Coronary artery (tissue), 2 donors: ENCODE measurements around the gene FLT3.

Experiments
- DNase-seq: peaks from one replicate; pipeline ENCODE4 v3.0.0-alpha.2; 2017; ENCODE audit warnings: low spot score
- H3K27ac ChIP-seq, 2 donors: fragments of 200-600 bp; sonication (generic); one replicate each; pipeline ENCODE4 v1.5.1; 2016 to 2019
- H3K4me3 ChIP-seq: fragments of 200-600 bp; sonication (generic); 2 replicates; pipeline ENCODE4 v1.5.1; 2016; ENCODE audit warnings: mild to moderate bottlenecking, moderate library complexity
- CTCF ChIP-seq: fragments of 200-600 bp; sonication (generic); IDR thresholded peaks from one replicate; pipeline ENCODE4 v1.5.1; 2019; ENCODE audit warnings: antibody characterized with exemption

The FLT3 gene

DNA sequence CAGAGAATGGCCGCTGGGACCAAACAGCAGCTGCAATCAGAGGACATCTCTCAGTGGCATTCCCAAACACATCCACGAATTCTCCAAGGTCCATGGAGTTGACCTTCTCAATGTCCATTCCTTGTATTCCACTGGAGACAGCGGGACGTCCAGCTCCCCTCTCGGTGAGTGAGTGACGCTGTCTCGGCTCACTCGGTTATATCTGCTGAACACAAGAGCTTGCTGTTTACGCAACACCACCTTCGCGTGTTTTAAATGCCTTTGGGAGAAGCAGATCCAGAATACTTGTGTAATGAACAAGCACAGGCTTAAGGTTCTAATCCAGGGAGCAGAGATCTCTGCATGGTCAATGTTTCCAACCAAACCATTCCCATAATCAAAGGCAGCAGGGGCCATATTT is 111.9 kb downstream of the FLT3 start, which contains the start of gene URAD:
URAD (minus strand) TSS at position 174 of the 400 bp plus-strand sequence; CDS start at position 118, 56 bp downstream.
- Histone ChIP-seq H3K4me3 (no peak within 1 kb of the TSS), H3K27ac (no peak within 1 kb of the TSS)
- no peak for TF ChIP-seq CTCF
- DNase-seq: no peak

DNA sequence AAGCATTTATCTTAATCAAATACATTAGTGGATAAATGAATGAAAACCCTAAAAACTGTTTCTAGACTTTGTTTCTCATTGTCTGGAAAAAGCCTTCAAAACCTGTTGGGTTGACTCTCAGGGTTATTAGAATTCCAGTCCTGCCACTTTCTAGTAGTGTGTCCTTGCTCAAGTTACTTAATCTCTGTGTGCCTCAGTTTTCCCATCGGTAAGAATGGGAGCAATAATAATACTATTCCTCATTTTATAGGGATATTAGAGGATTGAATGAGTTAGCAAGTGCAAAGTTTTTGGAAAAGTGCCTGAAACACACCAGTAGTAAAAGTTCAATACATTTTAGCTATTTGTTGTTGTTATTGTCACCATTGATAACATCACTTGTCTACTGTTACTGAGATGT is 114.8 kb downstream of the FLT3 start:
- H3K27ac ChIP-seq: no peak overlapping the region
- no peak overlapping the region for H3K4me3 ChIP-seq
- TF ChIP-seq CTCF: no peak
- DNase-seq: no peak

DNA sequence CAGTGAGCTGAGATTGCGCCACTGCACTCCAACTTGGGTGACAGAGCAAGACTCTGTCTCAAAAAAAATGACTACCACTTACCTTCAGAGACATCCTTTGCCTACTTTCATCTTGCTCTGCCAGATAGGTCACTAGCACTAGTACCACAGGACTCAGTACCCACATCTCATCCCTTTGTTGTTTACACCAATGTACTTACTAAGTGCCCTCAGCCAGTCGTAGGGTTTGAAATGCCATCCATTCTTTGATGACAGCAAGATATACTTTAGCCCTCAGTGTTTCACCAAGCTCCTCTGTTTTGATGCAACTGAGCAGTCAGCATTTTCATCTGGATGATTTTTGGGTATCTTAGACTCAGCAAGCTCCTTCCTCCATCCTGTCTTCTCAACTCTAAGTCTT is 118.0 kb downstream of the FLT3 start:
- no peak for DNase-seq

GRCh38 chr13:27981006-27981708 is 119.2 kb downstream of the FLT3 start:
- peak; percentile 62 for DNase-seq
- no peak overlapping the region for H3K27ac ChIP-seq
- no peak overlapping the region for H3K4me3 ChIP-seq
- TF ChIP-seq CTCF: no peak

More for the DNA sequence above, 118.0 kb downstream of the FLT3 start:
- Histone ChIP-seq H3K4me3 (no peak overlapping the region), H3K27ac (no peak overlapping the region)
- TF ChIP-seq CTCF: no peak

- no peak for DNase-seq
- H3K4me3 ChIP-seq: peak overlapping the region; percentile 29
- TF ChIP-seq CTCF: no peak
- H3K27ac ChIP-seq: no peak overlapping the region
These were observed 119.9 kb downstream of the FLT3 start for GRCh38 chr13:27980280-27980998.

DNA sequence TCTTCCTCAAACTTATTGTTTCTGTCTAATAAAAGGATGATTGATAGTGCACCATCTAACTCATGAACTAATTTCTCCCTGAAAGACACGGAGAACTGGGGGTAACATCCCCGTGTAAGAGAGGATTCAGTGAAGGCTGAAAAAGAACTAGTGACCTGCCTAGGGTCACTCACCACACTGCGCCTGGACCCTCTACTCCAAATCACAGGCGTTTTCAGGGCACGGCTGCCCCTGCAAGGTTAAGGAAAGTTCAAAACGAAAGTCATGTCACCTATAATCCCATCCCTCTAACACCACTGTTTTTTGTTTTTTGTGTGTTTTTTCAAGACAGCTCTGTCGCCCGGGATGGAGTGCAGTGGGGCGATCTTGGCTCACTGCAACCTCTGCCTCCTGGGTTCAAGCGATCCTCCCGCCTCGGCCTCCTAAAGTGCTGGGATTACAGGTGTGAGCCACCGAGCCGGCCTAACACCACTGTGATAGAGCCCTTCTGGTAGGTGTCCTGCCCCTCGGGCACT is 120.6 kb downstream of the FLT3 start:
- no peak for TF ChIP-seq CTCF
- DNase-seq: no peak
- peak overlapping the region; percentile 29 for H3K4me3 ChIP-seq
- H3K27ac ChIP-seq: no peak overlapping the region
